NB4 (cell line): ENCODE results near the gene RPL29.

Experiments
- CTCF ChIP-seq: IDR thresholded peaks from one replicate; pipeline ENCODE4 v1.5.1; 2012; ENCODE audit warnings: low read depth, low read length
- MAX ChIP-seq: IDR thresholded peaks from 2 replicates; pipeline ENCODE4 v1.6.1; 2011; ENCODE audit warnings: low read depth, low read length

- TF ChIP-seq CTCF = no peak
- TF ChIP-seq MAX = no peak
Observed at GRCh38 chr3:52034651-52035050, 39.0 kb upstream of the RPL29 start.
